ENCODE data around the gene BTBD8.

BTBD8 gene

DNA sequence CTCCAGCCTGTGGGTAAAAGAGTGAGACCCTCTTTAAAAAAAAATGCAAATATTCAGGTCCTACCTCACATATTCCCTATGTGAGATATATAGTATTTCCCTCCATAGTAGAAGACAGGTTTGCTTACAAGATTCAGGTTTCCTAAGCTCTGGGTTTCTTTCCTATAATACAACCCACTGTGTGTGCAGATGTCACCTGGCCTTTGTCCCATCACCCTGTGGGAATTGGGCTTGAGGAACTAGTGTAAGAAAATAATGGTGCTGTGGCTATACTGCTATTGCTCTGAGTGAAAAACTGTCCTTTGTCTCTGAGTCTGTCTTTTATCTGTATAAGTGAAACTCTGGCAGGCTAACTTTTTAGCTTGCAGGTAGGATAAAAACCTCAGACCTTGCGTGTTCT is 150.6 kb downstream of the BTBD8 start:
- no peaks in the 10 kb centered on the region for H3K27me3 ChIP-seq (ENCODE audit: control insufficient read depth in 1 of 2, insufficient read depth in 1 of 2, low read length in 2 of 2)
- H3K23ac ChIP-seq (ENCODE audit: low read length in 2 of 2), result no peak overlapping the region
- no peak overlapping the region for H4K8ac ChIP-seq (ENCODE audit: low read length)
- H3K79me1 ChIP-seq (replicated peaks; ENCODE audit: low read length, poor library complexity, severe bottlenecking), result no peaks in the 10 kb centered on the region
- H3K9ac ChIP-seq (ENCODE audit: low read length), result no peak overlapping the region
- H3K18ac ChIP-seq (ENCODE audit: low read depth in 1 of 2, low read length in 2 of 2), result no peak overlapping the region
- H3K9me3 ChIP-seq (ENCODE audit: control insufficient read depth, low read length), result no peaks in the 10 kb centered on the region
- H3K4me2 ChIP-seq (ENCODE audit: low read length, poor library complexity, severe bottlenecking), result no peak overlapping the region
- H3K36me3 ChIP-seq (ENCODE audit: control insufficient read depth in 1 of 2, insufficient read depth in 2 of 2, low read depth in 1 of 2, low read length in 2 of 2), result no peaks in the 10 kb centered on the region
- H3K4me1 ChIP-seq (ENCODE audit: control insufficient read depth, insufficient read depth, low read depth, low read length), result no peaks in the 10 kb centered on the region
- H3K27ac ChIP-seq (ENCODE audit: low read length, poor library complexity, severe bottlenecking), result no peak overlapping the region
- no peak overlapping the region for H2AK5ac ChIP-seq (ENCODE audit: low read length, severe bottlenecking)
- no peak overlapping the region for H2BK120ac ChIP-seq (ENCODE audit: low read depth, low read length)
- DNase-seq, result no peak
- H3K14ac ChIP-seq (ENCODE audit: low read length in 2 of 2), result no peak overlapping the region
- no peak overlapping the region for H2BK12ac ChIP-seq (ENCODE audit: low read length in 2 of 2)
- no peak overlapping the region for H4K91ac ChIP-seq (ENCODE audit: low read length)
- no peak overlapping the region for H2AFZ ChIP-seq (ENCODE audit: low read depth, low read length)
- 94% methylated on average over 1 of the region's 1 CpG for WGBS
- no peak overlapping the region for H3K4ac ChIP-seq (ENCODE audit: low read depth in 1 of 2, low read length in 2 of 2)
- H2BK5ac ChIP-seq (ENCODE audit: low read depth, low read length, poor library complexity, severe bottlenecking), result no peak overlapping the region
- H2BK15ac ChIP-seq (ENCODE audit: low read depth, poor library complexity, severe bottlenecking), result no peak overlapping the region
- no peak overlapping the region for H3K4me3 ChIP-seq (ENCODE audit: insufficient read depth in 1 of 2, low read depth in 1 of 2, low read length in 2 of 2)

Data from mesenchymal stem cell (in vitro differentiated cells and primary cell).